GM18511 (cell line): ENCODE results near the gene CAPN8.
A peak's percentile ranks its signal among the peaks of the same experiment; 100 is the strongest.

Experiments used
- ATAC-seq: cut with Tn5 transposase; IDR thresholded peaks from one replicate; pipeline ENCODE4 v1.9.1; 2021; ENCODE audit warnings: mild to moderate bottlenecking, moderate library complexity; ENCODE audit not compliant: unreplicated experiment

The CAPN8 gene

DNA sequence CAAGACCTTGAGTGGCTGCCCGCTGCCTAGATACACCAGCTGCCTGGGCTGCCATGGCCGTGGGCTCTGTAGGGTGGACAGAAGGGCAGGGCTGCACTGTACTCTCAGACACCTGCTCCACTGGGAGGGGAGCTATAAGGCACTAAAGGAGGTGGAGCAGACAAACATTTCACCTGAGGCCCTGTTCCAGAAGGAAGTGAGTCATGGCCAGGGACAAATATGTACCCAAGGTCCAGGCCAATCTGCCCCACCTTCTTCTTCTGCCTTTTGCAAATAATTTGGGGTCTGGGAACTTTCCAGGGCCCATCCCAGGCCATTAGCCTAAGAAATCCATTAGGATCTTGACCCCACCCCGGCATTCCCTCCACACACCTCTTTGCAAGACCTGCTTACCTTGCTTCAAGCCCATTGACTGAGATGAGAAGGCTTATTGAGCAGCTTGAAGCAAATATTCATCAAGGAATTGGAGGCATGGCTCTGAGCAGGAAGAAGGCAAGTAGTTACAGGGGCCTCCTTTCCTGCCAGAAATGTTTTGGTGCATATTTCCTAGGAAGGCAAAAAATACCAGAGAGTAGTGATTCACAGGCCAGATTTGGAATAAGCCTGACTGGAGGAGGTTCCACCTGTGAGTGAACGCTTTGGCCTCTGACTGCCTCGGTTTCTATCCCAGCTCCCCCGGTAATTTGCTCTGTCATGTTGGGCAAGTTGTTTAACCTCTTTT lies at the start of gene CAPN8:
Gene CAPN8 (minus strand): TSS at position 110 of the 721 bp plus-strand sequence. CDS start 55 bp downstream, at position 55.
- no peak for ATAC-seq

- no peak for ATAC-seq
These were observed 49.5 kb upstream of the CAPN8 start for GRCh38 chr1:223714849-223715603.

- no peak for ATAC-seq
These were observed 48.9 kb upstream of the CAPN8 start for GRCh38 chr1:223714421-223714724.

- no peak for ATAC-seq
These were observed 48.3 kb upstream of the CAPN8 start for GRCh38 chr1:223713546-223714420.

- ATAC-seq = peak; percentile 40
These were observed 47.5 kb upstream of the CAPN8 start for GRCh38 chr1:223712850-223713474.

DNA sequence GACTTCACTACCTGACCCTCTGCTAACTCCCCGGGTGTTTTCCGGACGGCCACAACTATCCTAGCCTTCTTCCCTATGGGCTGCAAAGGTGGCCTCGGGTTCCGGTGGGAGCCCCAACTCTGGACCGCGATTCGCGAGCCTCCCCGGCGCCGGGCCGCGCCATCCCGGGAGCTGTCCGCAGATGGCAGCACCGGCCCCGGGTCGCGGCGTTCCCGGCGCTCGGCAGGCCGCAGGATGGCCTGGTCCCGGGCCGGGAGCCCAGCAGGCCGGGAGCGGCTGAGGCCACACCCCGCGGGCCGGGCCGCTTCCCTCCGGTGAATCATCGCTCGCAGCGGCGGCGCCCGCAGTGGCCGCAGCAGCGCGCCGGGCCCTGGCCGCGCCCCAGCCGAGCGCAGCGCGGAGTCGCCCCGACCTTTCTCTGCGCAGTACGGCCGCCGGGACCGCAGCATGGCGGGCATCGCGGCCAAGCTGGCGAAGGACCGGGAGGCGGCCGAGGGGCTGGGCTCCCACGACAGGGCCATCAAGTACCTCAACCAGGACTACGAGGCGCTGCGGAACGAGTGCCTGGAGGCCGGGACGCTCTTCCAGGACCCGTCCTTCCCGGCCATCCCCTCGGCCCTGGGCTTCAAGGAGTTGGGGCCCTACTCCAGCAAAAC lies 46.8 kb upstream of the CAPN8 start, which contains the start of gene CAPN2:
Gene CAPN2 (plus strand): TSS at position 346 of the 656 bp plus-strand sequence. CDS start 102 bp downstream, at position 448.
- peak; percentile 60 for ATAC-seq

DNA sequence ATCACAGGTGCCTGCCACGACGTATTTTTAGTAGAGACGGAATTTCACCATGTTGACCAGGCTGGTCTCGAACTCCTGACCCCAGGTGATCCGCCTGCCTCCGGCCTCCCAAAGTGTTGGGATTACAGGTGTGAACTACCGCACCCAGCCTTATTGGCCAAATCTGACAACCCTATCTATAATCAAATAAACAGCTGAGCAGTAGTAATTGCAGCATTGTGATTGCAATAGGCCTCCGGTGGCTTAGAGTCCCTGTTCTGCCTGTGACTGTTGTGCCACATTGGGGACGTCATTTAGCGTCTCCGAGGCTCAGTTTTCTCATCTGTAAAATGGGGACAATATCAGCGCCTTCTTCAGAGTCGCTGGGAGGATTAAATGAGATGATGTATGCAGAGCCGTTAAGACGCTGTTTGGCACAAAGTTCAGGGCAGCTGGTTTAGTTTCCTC lies 46.3 kb upstream of the CAPN8 start:
- no peak for ATAC-seq

- ATAC-seq = no peak
These were observed 45.7 kb upstream of the CAPN8 start for GRCh38 chr1:223711173-223711572.

DNA sequence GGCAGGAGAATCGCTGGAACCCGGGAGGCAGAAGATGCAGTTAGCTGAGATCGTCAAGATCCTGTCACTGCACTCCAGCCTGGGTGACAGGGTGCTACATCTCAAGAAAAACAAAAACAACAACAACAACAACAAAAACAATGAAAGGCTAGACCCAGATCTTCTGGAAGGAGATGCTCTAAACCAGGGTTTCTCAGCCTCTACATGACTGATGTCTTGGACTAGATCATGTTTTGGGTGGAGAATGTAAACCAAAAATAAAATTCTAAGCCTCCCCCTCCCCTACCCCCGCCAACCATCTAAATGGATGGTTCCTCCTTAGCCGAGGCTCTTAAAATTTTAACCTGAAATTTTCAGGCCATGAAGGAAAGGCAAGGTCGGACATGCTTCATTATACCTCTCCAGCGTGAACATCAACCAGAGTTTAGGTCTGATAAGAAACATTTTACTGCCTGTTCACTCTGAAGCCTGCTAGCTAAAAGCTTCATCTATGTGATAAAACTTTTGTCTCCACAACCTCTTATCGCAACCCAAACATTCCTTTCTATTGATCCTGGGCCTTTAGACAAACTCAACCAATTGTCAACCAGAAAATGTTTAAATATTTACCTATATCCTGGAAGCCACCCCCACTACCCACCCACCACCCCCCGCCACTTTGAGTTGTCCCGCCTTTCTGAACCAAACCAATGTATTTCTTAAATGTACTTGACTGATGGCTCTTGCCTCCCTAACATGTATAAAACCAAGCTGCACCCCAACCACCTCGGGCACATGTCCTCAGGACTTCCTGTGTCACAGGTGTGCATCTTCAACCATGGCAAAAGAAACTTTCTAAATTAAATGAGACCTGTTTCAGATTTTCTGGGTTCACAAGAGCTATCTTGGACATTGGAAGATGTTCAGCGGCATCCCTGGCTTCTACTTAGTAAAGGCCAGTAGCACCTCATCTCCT lies 45.0 kb upstream of the CAPN8 start:
- no peak for ATAC-seq

GRCh38 chr1:223709598-223709997 lies 44.1 kb upstream of the CAPN8 start:
- no peak for ATAC-seq

- ATAC-seq = no peak
These were observed 43.3 kb upstream of the CAPN8 start for GRCh38 chr1:223708651-223709268.

DNA sequence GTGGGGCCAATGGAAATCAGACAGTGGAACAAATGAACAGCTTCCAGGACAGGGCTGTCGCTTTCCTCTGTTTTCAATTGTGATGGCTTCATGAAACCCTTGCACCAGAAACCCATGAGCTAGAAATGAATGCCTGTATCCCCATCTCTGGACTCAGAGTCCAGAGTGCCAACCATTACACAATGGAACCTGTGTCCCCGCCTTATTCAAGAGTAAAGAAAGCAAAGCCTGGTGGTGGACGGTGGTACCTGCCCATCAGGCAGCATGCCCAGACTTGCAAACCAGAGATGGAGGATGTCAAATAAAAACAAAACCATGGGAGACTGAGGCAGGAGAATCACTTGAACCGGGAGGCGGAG lies 42.5 kb upstream of the CAPN8 start:
- no peak for ATAC-seq

- ATAC-seq = no peak
These were observed 41.9 kb upstream of the CAPN8 start for GRCh38 chr1:223707256-223708000.

DNA sequence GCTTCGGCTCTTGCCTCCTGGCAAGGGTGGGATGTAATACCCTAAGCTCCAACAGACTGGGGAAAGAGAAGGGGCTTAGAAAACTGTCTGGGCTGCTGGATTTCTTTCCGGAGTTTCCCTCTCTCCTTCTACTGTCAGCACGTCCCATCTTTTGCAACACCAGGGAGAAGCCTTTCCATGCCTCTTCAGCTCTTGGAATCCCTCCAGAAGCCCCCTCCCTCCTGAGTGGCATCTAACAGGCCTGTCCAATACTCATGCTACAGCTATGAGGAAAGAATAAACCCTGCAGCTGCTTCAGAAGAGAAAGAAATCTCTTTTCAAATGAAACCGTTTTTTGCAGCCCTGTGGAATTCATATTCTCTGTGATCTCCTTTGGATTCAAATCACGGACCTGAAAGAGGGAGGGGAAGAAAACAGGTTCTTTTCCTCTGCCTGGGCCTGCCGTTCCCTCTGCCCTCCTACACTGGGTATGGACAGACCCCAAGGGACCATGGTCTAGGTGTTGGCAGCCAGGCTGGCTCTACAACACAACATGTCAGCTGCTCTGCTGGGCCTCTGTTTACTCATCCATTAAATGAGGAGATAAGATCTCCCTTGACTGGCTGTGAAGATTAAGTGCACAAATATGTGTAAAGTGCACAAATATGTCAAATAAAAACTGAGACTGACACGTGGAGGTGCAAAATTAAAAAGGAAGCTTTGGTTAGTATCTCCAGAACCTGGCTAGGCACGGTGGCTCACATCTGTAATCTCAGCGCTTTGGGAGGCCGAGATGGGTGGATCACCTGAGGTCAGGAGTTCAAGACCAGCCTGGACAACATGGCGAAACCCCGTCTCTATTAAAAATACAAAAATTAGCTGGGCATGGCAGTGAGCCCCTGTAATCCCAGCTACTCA lies 40.8 kb upstream of the CAPN8 start:
- no peak for ATAC-seq

GRCh38 chr1:223704921-223705878 lies 39.7 kb upstream of the CAPN8 start:
- no peak for ATAC-seq

DNA sequence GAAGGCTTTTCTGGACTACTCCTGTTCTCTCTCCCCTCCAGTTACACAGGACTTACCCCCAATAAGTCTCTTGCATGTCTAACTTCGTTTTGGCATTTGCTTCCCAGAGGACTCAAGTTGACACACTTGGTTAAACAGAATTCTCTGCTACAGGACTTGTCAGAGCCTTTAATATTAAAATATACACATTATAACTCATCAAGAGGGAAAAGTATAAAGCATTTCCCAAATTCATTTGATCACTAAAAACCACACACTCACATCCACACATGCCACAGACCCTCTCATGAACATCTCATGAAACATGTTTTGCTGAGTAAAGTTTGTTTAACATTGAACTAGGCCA lies 38.1 kb upstream of the CAPN8 start:
- no peak for ATAC-seq
